Epithelial cell of esophagus (primary cell): Measurements from ENCODE around the gene DIAPH2.

Experiments used
- DNase-seq: peaks from one replicate; pipeline ENCODE4 v3.0.0; 2010; ENCODE audit warnings: low read depth
- H3K4me3 ChIP-seq: 2 replicates; pipeline ENCODE4 v1.5.1; 2011; ENCODE audit warnings: mild to moderate bottlenecking, low read length, control low read depth
- CTCF ChIP-seq: IDR thresholded peaks from 2 replicates; pipeline ENCODE4 v1.5.1; 2011; ENCODE audit warnings: low read depth, mild to moderate bottlenecking, low read length, control low read depth, inconsistent platforms; ENCODE audit not compliant: insufficient read depth; ENCODE audit errors: missing control alignments

The DIAPH2 gene

GRCh38 chrX:97636473-97637140, 952.0 kb downstream of the DIAPH2 start:
- H3K4me3 ChIP-seq, result no peak overlapping the region
- no peak for DNase-seq
- no peak for TF ChIP-seq CTCF

GRCh38 chrX:97637289-97637688, 952.6 kb downstream of the DIAPH2 start:
- no peak overlapping the region for H3K4me3 ChIP-seq
- no peak for TF ChIP-seq CTCF
- DNase-seq, result no peak

- DNase-seq, result no peak
- no peak for TF ChIP-seq CTCF
Measured at GRCh38 chrX:97638621-97639020, 954.0 kb downstream of the DIAPH2 start.

GRCh38 chrX:97639526-97639925, 954.9 kb downstream of the DIAPH2 start:
- TF ChIP-seq CTCF, result no peak
- no peak for DNase-seq
- no peak overlapping the region for H3K4me3 ChIP-seq

More at GRCh38 chrX:97638621-97639020, 954.0 kb downstream of the DIAPH2 start:
- no peak overlapping the region for H3K4me3 ChIP-seq
